ENCODE results near the gene FGF5. TPM values are rescaled to one million over a fixed set of nuclear protein-coding genes. Genes with fewer than 3 reads are reported as not detected.

Gene FGF5
- total RNA-seq, 1 experiment from 2014 or later: not detected

DNA sequence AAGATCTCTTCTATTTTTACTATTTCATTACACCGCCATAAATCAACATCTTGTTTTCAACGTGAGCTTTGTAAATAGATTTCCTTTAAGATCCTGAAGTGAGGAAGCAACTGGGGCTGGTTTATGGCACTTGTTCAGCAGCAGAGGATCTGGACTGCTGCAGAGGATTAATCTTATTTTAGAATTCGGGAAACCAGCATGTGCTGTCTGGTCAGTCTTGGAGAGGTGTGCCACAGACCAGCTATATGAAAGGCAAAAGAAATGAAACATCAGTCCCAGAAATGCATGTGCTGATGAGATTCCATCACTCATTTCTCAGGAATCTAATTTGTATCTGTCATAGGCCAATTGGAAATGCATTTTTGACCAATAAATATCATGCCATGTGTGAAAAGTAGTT, 45.8 kb upstream of the FGF5 start:
- no TSS peak for BruUV-seq (replicated peaks)
- CTCF ChIA-PET: interaction anchor here (0.8 to 2.3 kb wide), 13 partner anchors 8 to 1269 kb away, joined by 3 to 12 read pairs (median 4); no protein-coding TSS in a partner anchor
- H3K27me3 ChIP-seq (ENCODE audit: insufficient read depth, low read length): peaks cover 48% of the 10 kb centered on the region
- H3K9me3 ChIP-seq (ENCODE audit: control insufficient read depth in 1 of 2, insufficient read depth in 1 of 2, low read depth in 1 of 2, low read length in 2 of 2): no peaks in the 10 kb centered on the region
- RAD21 ChIA-PET (ENCODE audit: low non-redundant PET in 1 of 2, low total read pairs in 2 of 2, uncharacterized antibody in 2 of 2, unreplicated experiment in 2 of 2): interaction anchor here in 1 of 2 experiments (1.2 kb wide), 1 partner anchor 116 kb away, joined by 4 read pairs; no protein-coding TSS in a partner anchor
- intact Hi-C loops (cut with micrococcal nuclease): loop anchor here (10.0 kb wide), 1 partner anchor 834 kb away; no protein-coding TSS in a partner anchor
- H3K27ac ChIP-seq (ENCODE audit: low read depth, low read length): no peak overlapping the region
- H3K9me2 ChIP-seq (ENCODE audit: insufficient read depth): no peaks in the 10 kb centered on the region
- H3K9ac ChIP-seq (ENCODE audit: low read length): no peak overlapping the region
- DNase-seq (ENCODE audit: low read depth, low spot score) (no peak), ATAC-seq (no peak)
- no peaks in the 10 kb centered on the region for H3K4me1 ChIP-seq (ENCODE audit: control insufficient read depth in 1 of 2, insufficient read depth in 2 of 2, low read length in 2 of 2)
- H3K4me3 ChIP-seq (replicated peaks in 1 of 2; ENCODE audit: low read depth in 1 of 2, low read length in 2 of 2): no peak overlapping the region
- H4K20me1 ChIP-seq (ENCODE audit: insufficient read depth): no peaks in the 10 kb centered on the region
- H3K36me3 ChIP-seq (ENCODE audit: control insufficient read depth in 1 of 2, insufficient read depth in 2 of 2, low read length in 2 of 2): no peaks in the 10 kb centered on the region
- no peak overlapping the region for H2AFZ ChIP-seq (ENCODE audit: low read depth, low read length, poor library complexity, severe bottlenecking)
- TF ChIP-seq, protein P1, sequence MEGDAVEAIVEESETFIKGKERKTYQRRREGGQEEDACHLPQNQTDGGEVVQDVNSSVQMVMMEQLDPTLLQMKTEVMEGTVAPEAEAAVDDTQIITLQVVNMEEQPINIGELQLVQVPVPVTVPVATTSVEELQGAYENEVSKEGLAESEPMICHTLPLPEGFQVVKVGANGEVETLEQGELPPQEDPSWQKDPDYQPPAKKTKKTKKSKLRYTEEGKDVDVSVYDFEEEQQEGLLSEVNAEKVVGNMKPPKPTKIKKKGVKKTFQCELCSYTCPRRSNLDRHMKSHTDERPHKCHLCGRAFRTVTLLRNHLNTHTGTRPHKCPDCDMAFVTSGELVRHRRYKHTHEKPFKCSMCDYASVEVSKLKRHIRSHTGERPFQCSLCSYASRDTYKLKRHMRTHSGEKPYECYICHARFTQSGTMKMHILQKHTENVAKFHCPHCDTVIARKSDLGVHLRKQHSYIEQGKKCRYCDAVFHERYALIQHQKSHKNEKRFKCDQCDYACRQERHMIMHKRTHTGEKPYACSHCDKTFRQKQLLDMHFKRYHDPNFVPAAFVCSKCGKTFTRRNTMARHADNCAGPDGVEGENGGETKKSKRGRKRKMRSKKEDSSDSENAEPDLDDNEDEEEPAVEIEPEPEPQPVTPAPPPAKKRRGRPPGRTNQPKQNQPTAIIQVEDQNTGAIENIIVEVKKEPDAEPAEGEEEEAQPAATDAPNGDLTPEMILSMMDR (IDR thresholded peaks at IDR 0.05 in 2 of 3, conservative IDR thresholded peaks at IDR 0.05 in 1 of 3; ENCODE audit: borderline replicate concordance in 1 of 3, insufficient read depth in 1 of 3, low read depth in 2 of 3, low read length in 2 of 3): no peak
- TF ChIP-seq POLR2A (IDR thresholded peaks at IDR 0.05; ENCODE audit: borderline replicate concordance, extremely low read depth, insufficient read depth, insufficient read length): no peak
- TF ChIP-seq ZNF274 (IDR thresholded peaks at IDR 0.05; ENCODE audit: low read depth, low read length): no peak
- no peak for TF ChIP-seq FOSL1 (IDR thresholded peaks at IDR 0.05; ENCODE audit: low read depth)
- no peak for TF ChIP-seq RAD21 (IDR thresholded peaks at IDR 0.05; ENCODE audit: low read depth)
- no peak for TF ChIP-seq EGR1 (IDR thresholded peaks at IDR 0.05; ENCODE audit: low read depth)
- no peak for TF ChIP-seq REST (IDR thresholded peaks at IDR 0.05; ENCODE audit: low read depth)
- no peak for TF ChIP-seq ZFX (IDR thresholded peaks at IDR 0.05)
- no peak for TF ChIP-seq EZH2phosphoT487 (IDR thresholded peaks at IDR 0.05; ENCODE audit: borderline replicate concordance)
- no peak for TF ChIP-seq ATF3 (IDR thresholded peaks at IDR 0.05)
- no peak for TF ChIP-seq SP1 (IDR thresholded peaks at IDR 0.05; ENCODE audit: low read depth)
- TF ChIP-seq SIN3A (IDR thresholded peaks at IDR 0.05; ENCODE audit: low read depth): no peak
- no peak for TF ChIP-seq SRF (IDR thresholded peaks at IDR 0.05; ENCODE audit: low read depth)
- no peak for TF ChIP-seq POLR2AphosphoS5 (IDR thresholded peaks at IDR 0.05; ENCODE audit: low read depth, low read length)
- no peak for TF ChIP-seq CBX3 (IDR thresholded peaks at IDR 0.05; ENCODE audit: low read depth)
- TF ChIP-seq JUND (IDR thresholded peaks at IDR 0.05): no peak
- H3K4me2 ChIP-seq (ENCODE audit: low read length): no peak overlapping the region
- POLR2A ChIA-PET: no interaction called here
- no peaks in the 10 kb centered on the region for H3K79me2 ChIP-seq (ENCODE audit: insufficient read depth, low read length)
